ENCODE results near the gene EIF3F. TPM values are rescaled to one million over a fixed set of nuclear protein-coding genes. Genes with fewer than 3 reads are reported as not detected.

EIF3F gene
- total and polyA plus RNA-seq, 9 of the 15 experiments (the other 6 are each of a cell fraction or from before 2014, with no cell fraction given): 50.1 to 259 (median 135) TPM

DNA sequence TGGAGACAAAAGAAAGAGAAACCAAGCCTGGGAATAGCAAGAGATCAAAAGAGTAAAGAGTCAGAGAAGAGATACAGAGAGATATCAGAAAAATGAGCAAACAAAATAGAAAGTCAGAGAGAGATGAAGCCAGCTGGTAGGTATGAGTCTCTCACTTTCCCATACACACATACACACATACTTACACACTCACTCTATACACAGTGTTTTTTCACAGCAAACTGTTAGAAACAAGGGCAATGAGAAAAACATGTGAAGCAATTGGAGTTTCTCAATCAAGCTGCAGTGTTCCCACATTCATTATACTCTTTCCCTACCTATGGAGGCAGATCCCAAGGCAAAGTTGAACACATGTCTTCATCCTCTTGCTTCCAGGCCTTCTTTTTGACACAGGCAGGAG lies 19.3 kb upstream of the EIF3F start (continued):
- TF ChIP-seq, protein P1, sequence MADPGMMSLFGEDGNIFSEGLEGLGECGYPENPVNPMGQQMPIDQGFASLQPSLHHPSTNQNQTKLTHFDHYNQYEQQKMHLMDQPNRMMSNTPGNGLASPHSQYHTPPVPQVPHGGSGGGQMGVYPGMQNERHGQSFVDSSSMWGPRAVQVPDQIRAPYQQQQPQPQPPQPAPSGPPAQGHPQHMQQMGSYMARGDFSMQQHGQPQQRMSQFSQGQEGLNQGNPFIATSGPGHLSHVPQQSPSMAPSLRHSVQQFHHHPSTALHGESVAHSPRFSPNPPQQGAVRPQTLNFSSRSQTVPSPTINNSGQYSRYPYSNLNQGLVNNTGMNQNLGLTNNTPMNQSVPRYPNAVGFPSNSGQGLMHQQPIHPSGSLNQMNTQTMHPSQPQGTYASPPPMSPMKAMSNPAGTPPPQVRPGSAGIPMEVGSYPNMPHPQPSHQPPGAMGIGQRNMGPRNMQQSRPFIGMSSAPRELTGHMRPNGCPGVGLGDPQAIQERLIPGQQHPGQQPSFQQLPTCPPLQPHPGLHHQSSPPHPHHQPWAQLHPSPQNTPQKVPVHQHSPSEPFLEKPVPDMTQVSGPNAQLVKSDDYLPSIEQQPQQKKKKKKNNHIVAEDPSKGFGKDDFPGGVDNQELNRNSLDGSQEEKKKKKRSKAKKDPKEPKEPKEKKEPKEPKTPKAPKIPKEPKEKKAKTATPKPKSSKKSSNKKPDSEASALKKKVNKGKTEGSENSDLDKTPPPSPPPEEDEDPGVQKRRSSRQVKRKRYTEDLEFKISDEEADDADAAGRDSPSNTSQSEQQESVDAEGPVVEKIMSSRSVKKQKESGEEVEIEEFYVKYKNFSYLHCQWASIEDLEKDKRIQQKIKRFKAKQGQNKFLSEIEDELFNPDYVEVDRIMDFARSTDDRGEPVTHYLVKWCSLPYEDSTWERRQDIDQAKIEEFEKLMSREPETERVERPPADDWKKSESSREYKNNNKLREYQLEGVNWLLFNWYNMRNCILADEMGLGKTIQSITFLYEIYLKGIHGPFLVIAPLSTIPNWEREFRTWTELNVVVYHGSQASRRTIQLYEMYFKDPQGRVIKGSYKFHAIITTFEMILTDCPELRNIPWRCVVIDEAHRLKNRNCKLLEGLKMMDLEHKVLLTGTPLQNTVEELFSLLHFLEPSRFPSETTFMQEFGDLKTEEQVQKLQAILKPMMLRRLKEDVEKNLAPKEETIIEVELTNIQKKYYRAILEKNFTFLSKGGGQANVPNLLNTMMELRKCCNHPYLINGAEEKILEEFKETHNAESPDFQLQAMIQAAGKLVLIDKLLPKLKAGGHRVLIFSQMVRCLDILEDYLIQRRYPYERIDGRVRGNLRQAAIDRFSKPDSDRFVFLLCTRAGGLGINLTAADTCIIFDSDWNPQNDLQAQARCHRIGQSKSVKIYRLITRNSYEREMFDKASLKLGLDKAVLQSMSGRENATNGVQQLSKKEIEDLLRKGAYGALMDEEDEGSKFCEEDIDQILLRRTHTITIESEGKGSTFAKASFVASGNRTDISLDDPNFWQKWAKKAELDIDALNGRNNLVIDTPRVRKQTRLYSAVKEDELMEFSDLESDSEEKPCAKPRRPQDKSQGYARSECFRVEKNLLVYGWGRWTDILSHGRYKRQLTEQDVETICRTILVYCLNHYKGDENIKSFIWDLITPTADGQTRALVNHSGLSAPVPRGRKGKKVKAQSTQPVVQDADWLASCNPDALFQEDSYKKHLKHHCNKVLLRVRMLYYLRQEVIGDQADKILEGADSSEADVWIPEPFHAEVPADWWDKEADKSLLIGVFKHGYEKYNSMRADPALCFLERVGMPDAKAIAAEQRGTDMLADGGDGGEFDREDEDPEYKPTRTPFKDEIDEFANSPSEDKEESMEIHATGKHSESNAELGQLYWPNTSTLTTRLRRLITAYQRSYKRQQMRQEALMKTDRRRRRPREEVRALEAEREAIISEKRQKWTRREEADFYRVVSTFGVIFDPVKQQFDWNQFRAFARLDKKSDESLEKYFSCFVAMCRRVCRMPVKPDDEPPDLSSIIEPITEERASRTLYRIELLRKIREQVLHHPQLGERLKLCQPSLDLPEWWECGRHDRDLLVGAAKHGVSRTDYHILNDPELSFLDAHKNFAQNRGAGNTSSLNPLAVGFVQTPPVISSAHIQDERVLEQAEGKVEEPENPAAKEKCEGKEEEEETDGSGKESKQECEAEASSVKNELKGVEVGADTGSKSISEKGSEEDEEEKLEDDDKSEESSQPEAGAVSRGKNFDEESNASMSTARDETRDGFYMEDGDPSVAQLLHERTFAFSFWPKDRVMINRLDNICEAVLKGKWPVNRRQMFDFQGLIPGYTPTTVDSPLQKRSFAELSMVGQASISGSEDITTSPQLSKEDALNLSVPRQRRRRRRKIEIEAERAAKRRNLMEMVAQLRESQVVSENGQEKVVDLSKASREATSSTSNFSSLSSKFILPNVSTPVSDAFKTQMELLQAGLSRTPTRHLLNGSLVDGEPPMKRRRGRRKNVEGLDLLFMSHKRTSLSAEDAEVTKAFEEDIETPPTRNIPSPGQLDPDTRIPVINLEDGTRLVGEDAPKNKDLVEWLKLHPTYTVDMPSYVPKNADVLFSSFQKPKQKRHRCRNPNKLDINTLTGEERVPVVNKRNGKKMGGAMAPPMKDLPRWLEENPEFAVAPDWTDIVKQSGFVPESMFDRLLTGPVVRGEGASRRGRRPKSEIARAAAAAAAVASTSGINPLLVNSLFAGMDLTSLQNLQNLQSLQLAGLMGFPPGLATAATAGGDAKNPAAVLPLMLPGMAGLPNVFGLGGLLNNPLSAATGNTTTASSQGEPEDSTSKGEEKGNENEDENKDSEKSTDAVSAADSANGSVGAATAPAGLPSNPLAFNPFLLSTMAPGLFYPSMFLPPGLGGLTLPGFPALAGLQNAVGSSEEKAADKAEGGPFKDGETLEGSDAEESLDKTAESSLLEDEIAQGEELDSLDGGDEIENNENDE (IDR thresholded peaks at IDR 0.05; ENCODE audit: low read depth, low read length): no peak
- TF ChIP-seq, protein P2, sequence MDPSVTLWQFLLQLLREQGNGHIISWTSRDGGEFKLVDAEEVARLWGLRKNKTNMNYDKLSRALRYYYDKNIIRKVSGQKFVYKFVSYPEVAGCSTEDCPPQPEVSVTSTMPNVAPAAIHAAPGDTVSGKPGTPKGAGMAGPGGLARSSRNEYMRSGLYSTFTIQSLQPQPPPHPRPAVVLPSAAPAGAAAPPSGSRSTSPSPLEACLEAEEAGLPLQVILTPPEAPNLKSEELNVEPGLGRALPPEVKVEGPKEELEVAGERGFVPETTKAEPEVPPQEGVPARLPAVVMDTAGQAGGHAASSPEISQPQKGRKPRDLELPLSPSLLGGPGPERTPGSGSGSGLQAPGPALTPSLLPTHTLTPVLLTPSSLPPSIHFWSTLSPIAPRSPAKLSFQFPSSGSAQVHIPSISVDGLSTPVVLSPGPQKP (CRISPR knock-in tag; IDR thresholded peaks at IDR 0.05): no peak
- TF ChIP-seq, protein P3, sequence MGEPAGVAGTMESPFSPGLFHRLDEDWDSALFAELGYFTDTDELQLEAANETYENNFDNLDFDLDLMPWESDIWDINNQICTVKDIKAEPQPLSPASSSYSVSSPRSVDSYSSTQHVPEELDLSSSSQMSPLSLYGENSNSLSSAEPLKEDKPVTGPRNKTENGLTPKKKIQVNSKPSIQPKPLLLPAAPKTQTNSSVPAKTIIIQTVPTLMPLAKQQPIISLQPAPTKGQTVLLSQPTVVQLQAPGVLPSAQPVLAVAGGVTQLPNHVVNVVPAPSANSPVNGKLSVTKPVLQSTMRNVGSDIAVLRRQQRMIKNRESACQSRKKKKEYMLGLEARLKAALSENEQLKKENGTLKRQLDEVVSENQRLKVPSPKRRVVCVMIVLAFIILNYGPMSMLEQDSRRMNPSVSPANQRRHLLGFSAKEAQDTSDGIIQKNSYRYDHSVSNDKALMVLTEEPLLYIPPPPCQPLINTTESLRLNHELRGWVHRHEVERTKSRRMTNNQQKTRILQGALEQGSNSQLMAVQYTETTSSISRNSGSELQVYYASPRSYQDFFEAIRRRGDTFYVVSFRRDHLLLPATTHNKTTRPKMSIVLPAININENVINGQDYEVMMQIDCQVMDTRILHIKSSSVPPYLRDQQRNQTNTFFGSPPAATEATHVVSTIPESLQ (CRISPR knock-in tag; IDR thresholded peaks at IDR 0.05): no peak
- TF ChIP-seq ZNF41 (CRISPR knock-in tag; conservative IDR thresholded peaks at IDR 0.05) (no peak), ZNF551 (CRISPR knock-in tag; IDR thresholded peaks at IDR 0.05) (no peak)
- TF ChIP-seq, protein P4, sequence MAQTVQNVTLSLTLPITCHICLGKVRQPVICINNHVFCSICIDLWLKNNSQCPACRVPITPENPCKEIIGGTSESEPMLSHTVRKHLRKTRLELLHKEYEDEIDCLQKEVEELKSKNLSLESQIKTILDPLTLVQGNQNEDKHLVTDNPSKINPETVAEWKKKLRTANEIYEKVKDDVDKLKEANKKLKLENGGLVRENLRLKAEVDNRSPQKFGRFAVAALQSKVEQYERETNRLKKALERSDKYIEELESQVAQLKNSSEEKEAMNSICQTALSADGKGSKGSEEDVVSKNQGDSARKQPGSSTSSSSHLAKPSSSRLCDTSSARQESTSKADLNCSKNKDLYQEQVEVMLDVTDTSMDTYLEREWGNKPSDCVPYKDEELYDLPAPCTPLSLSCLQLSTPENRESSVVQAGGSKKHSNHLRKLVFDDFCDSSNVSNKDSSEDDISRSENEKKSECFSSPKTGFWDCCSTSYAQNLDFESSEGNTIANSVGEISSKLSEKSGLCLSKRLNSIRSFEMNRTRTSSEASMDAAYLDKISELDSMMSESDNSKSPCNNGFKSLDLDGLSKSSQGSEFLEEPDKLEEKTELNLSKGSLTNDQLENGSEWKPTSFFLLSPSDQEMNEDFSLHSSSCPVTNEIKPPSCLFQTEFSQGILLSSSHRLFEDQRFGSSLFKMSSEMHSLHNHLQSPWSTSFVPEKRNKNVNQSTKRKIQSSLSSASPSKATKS (CRISPR knock-in tag; IDR thresholded peaks at IDR 0.05): no peak

Measured in K562 (cell line).